ENCODE measurements around the gene NHLRC2.
"Not testable (repeated sequence)": the region's sequence is repeated elsewhere in the genome, so short reads cannot be mapped to it uniquely, and the experiment has no call there.

NHLRC2 gene

GRCh38 chr10:113823389-113823788 is 31.1 kb upstream of the NHLRC2 start:
- Histone ChIP-seq H4K8ac (ENCODE audit: low read depth, low read length) (no peak overlapping the region), H3K27me3 (ENCODE audit: insufficient read depth, low read length) (no peaks in the 10 kb centered on the region), H3K4me2 (ENCODE audit: low read length) (no peak overlapping the region), H3K79me2 (ENCODE audit: control insufficient read depth, insufficient read depth, low read length, poor library complexity) (no peaks in the 10 kb centered on the region), H3K36me3 (ENCODE audit: control insufficient read depth in 1 of 2, insufficient read depth in 2 of 2, low read length in 2 of 2) (no peaks in the 10 kb centered on the region), H2BK12ac (ENCODE audit: low read length) (no peak overlapping the region), H2BK5ac (ENCODE audit: low read depth, low read length, poor library complexity) (no peak overlapping the region), H3K9me3 (ENCODE audit: insufficient read depth, low read depth, low read length) (no peaks in the 10 kb centered on the region), H3K4me3 (ENCODE audit: low read depth, low read length) (no peak overlapping the region), H3K9ac (ENCODE audit: low read length) (no peak overlapping the region), H3K14ac (ENCODE audit: low read length) (no peak overlapping the region), H3K79me1 (ENCODE audit: low read length) (no peaks in the 10 kb centered on the region), H3K4ac (ENCODE audit: low read depth, low read length) (no peak overlapping the region), H4K91ac (ENCODE audit: low read depth, low read length) (no peak overlapping the region), H3K23ac (ENCODE audit: low read length) (no peak overlapping the region), H2AFZ (ENCODE audit: insufficient read depth, low read length, poor library complexity) (no peak overlapping the region), H3K27ac (ENCODE audit: low read depth, low read length) (no peak overlapping the region), H4K12ac (ENCODE audit: low read depth, low read length) (no peak overlapping the region), H3K18ac (ENCODE audit: low read length) (no peak overlapping the region), H2AK5ac (ENCODE audit: low read length) (no peak overlapping the region), H2BK120ac (ENCODE audit: insufficient read depth, low read length, poor library complexity) (no peak overlapping the region), H3K4me1 (ENCODE audit: control insufficient read depth in 1 of 2, insufficient read depth in 2 of 2, low read length in 2 of 2) (no peaks in the 10 kb centered on the region)
- DNase-seq: no peak
- no CpG with 5 or more reads among the region's 4 CpGs for WGBS (ENCODE audit: extremely low coverage, insufficient coverage, insufficient read length)

GRCh38 chr10:113825791-113826190 is 28.7 kb upstream of the NHLRC2 start:
- Histone ChIP-seq H4K12ac (ENCODE audit: low read depth, low read length) (no peak overlapping the region), H3K9ac (ENCODE audit: low read length) (no peak overlapping the region), H2AFZ (ENCODE audit: insufficient read depth, low read length, poor library complexity) (no peak overlapping the region), H3K9me3 (ENCODE audit: insufficient read depth, low read depth, low read length) (no peaks in the 10 kb centered on the region), H4K91ac (ENCODE audit: low read depth, low read length) (no peak overlapping the region), H3K4ac (ENCODE audit: low read depth, low read length) (no peak overlapping the region), H3K79me1 (ENCODE audit: low read length) (no peaks in the 10 kb centered on the region), H3K36me3 (ENCODE audit: control insufficient read depth in 1 of 2, insufficient read depth in 2 of 2, low read length in 2 of 2) (no peaks in the 10 kb centered on the region), H2AK5ac (ENCODE audit: low read length) (no peak overlapping the region), H3K79me2 (ENCODE audit: control insufficient read depth, insufficient read depth, low read length, poor library complexity) (no peaks in the 10 kb centered on the region), H3K4me2 (ENCODE audit: low read length) (no peak overlapping the region), H3K18ac (ENCODE audit: low read length) (no peak overlapping the region), H4K8ac (ENCODE audit: low read depth, low read length) (no peak overlapping the region), H3K4me1 (ENCODE audit: control insufficient read depth in 1 of 2, insufficient read depth in 2 of 2, low read length in 2 of 2) (no peaks in the 10 kb centered on the region), H2BK5ac (ENCODE audit: low read depth, low read length, poor library complexity) (no peak overlapping the region), H2BK12ac (ENCODE audit: low read length) (no peak overlapping the region), H3K27me3 (ENCODE audit: insufficient read depth, low read length) (no peaks in the 10 kb centered on the region), H3K27ac (ENCODE audit: low read depth, low read length) (no peak overlapping the region), H3K4me3 (ENCODE audit: low read depth, low read length) (no peak overlapping the region), H3K23ac (ENCODE audit: low read length) (no peak overlapping the region), H2BK120ac (ENCODE audit: insufficient read depth, low read length, poor library complexity) (no peak overlapping the region), H3K14ac (ENCODE audit: low read length) (no peak overlapping the region)
- no CpG with 5 or more reads among the region's 2 CpGs for WGBS (ENCODE audit: extremely low coverage, insufficient coverage, insufficient read length)
- DNase-seq: no peak

GRCh38 chr10:113828567-113828966 is 25.9 kb upstream of the NHLRC2 start:
- H2BK120ac ChIP-seq (ENCODE audit: insufficient read depth, low read length, poor library complexity); H3K23ac ChIP-seq (ENCODE audit: low read length); H3K9me3 ChIP-seq (ENCODE audit: insufficient read depth, low read depth, low read length); H3K4me3 ChIP-seq (ENCODE audit: low read depth, low read length); H3K36me3 ChIP-seq (ENCODE audit: control insufficient read depth in 1 of 2, insufficient read depth in 2 of 2, low read length in 2 of 2); H4K12ac ChIP-seq (ENCODE audit: low read depth, low read length); H3K4me1 ChIP-seq (ENCODE audit: control insufficient read depth in 1 of 2, insufficient read depth in 2 of 2, low read length in 2 of 2); H3K27me3 ChIP-seq (ENCODE audit: insufficient read depth, low read length); H3K9ac ChIP-seq (ENCODE audit: low read length); H2BK12ac ChIP-seq (ENCODE audit: low read length); H3K4me2 ChIP-seq (ENCODE audit: low read length); H3K79me2 ChIP-seq (ENCODE audit: control insufficient read depth, insufficient read depth, low read length, poor library complexity); H4K91ac ChIP-seq (ENCODE audit: low read depth, low read length); H4K8ac ChIP-seq (ENCODE audit: low read depth, low read length); DNase-seq; H3K79me1 ChIP-seq (ENCODE audit: low read length); H2BK5ac ChIP-seq (ENCODE audit: low read depth, low read length, poor library complexity); H3K18ac ChIP-seq (ENCODE audit: low read length); H3K14ac ChIP-seq (ENCODE audit: low read length); H2AK5ac ChIP-seq (ENCODE audit: low read length); H3K27ac ChIP-seq (ENCODE audit: low read depth, low read length); H3K4ac ChIP-seq (ENCODE audit: low read depth, low read length); H2AFZ ChIP-seq (ENCODE audit: insufficient read depth, low read length, poor library complexity): not testable (repeated sequence)
- no CpG with 5 or more reads among the region's 10 CpGs for WGBS (ENCODE audit: extremely low coverage, insufficient coverage, insufficient read length)

- Histone ChIP-seq H3K36me3 (ENCODE audit: control insufficient read depth in 1 of 2, insufficient read depth in 2 of 2, low read length in 2 of 2) (peaks cover 0 to 3% of the 10 kb centered on the region in 2 experiments), H3K4ac (ENCODE audit: low read depth, low read length) (no peak overlapping the region), H2BK12ac (ENCODE audit: low read length) (no peak overlapping the region), H3K9me3 (ENCODE audit: insufficient read depth, low read depth, low read length) (no peaks in the 10 kb centered on the region), H3K27me3 (ENCODE audit: insufficient read depth, low read length) (no peaks in the 10 kb centered on the region), H3K23ac (ENCODE audit: low read length) (no peak overlapping the region), H4K8ac (ENCODE audit: low read depth, low read length) (no peak overlapping the region), H3K4me2 (ENCODE audit: low read length) (no peak overlapping the region), H4K91ac (ENCODE audit: low read depth, low read length) (no peak overlapping the region), H3K18ac (ENCODE audit: low read length) (no peak overlapping the region), H3K4me1 (ENCODE audit: control insufficient read depth in 1 of 2, insufficient read depth in 2 of 2, low read length in 2 of 2) (no peaks in the 10 kb centered on the region), H2AK5ac (ENCODE audit: low read length) (no peak overlapping the region), H2AFZ (ENCODE audit: insufficient read depth, low read length, poor library complexity) (no peak overlapping the region), H3K79me2 (ENCODE audit: control insufficient read depth, insufficient read depth, low read length, poor library complexity) (no peaks in the 10 kb centered on the region), H3K27ac (ENCODE audit: low read depth, low read length) (no peak overlapping the region), H3K14ac (ENCODE audit: low read length) (no peak overlapping the region), H4K12ac (ENCODE audit: low read depth, low read length) (no peak overlapping the region), H3K9ac (ENCODE audit: low read length) (no peak overlapping the region), H2BK5ac (ENCODE audit: low read depth, low read length, poor library complexity) (no peak overlapping the region), H3K4me3 (ENCODE audit: low read depth, low read length) (no peak overlapping the region), H2BK120ac (ENCODE audit: insufficient read depth, low read length, poor library complexity) (no peak overlapping the region), H3K79me1 (ENCODE audit: low read length) (no peaks in the 10 kb centered on the region)
- no CpG with 5 or more reads among the region's 1 CpG for WGBS (ENCODE audit: extremely low coverage, insufficient coverage, insufficient read length)
- no peak for DNase-seq
Measured at GRCh38 chr10:113842171-113842570, 12.3 kb upstream of the NHLRC2 start.

Measured in trophoblast cell (in vitro differentiated cells and primary cell).